ENCODE measurements around the gene MAN1C1.

DNA sequence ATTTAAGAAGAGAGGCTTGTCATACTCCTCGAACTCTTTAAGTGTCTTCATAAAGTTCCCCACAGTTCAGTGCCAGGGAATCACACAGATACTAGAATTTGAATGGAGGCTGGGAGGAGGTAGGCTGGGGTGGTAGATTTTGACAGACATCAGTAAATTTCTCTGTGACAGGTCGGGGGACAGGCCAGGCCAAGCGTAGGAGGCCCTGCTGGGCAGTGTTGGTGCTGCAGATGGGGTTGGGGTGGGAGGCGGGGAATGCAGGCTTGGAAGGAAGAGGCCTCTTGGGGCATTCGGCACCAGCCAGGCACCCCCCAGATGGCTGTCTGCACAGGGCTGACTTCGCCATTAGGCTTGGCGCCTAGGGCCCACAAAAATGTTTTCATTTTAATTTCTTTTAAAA, 84.0 kb downstream of the MAN1C1 start:
- no peak for TF ChIP-seq CSRNP3 (CRISPR knock-in tag; IDR thresholded peaks at IDR 0.05)
- TF ChIP-seq ARNTL (CRISPR knock-in tag; IDR thresholded peaks at IDR 0.05; ENCODE audit: borderline replicate concordance, low read depth) = no peak
- no peak for TF ChIP-seq RARB (CRISPR knock-in tag; IDR thresholded peaks at IDR 0.05)
- TF ChIP-seq, protein P1, sequence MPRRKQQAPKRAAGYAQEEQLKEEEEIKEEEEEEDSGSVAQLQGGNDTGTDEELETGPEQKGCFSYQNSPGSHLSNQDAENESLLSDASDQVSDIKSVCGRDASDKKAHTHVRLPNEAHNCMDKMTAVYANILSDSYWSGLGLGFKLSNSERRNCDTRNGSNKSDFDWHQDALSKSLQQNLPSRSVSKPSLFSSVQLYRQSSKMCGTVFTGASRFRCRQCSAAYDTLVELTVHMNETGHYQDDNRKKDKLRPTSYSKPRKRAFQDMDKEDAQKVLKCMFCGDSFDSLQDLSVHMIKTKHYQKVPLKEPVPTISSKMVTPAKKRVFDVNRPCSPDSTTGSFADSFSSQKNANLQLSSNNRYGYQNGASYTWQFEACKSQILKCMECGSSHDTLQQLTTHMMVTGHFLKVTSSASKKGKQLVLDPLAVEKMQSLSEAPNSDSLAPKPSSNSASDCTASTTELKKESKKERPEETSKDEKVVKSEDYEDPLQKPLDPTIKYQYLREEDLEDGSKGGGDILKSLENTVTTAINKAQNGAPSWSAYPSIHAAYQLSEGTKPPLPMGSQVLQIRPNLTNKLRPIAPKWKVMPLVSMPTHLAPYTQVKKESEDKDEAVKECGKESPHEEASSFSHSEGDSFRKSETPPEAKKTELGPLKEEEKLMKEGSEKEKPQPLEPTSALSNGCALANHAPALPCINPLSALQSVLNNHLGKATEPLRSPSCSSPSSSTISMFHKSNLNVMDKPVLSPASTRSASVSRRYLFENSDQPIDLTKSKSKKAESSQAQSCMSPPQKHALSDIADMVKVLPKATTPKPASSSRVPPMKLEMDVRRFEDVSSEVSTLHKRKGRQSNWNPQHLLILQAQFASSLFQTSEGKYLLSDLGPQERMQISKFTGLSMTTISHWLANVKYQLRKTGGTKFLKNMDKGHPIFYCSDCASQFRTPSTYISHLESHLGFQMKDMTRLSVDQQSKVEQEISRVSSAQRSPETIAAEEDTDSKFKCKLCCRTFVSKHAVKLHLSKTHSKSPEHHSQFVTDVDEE (CRISPR knock-in tag; IDR thresholded peaks at IDR 0.05) = no peak
- TF ChIP-seq PPARA (CRISPR knock-in tag; IDR thresholded peaks at IDR 0.05; ENCODE audit: borderline replicate concordance) = no peak
- no peak for TF ChIP-seq ZNF565 (CRISPR knock-in tag; conservative IDR thresholded peaks at IDR 0.05; ENCODE audit: low read depth)

Data from SK-N-SH treated with all-trans-retinoic acid at 6 μM for 48 hours (cell line).